ENCODE results near the gene ZNF891. TPM values are rescaled to one million over a fixed set of nuclear protein-coding genes. Genes with fewer than 3 reads are reported as not detected.

Gene ZNF891
- 2.1 TPM for polyA plus RNA-seq (2013, experiment 1 of 2)
- 2.1 TPM for polyA plus RNA-seq (2013, experiment 2 of 2)

DNA sequence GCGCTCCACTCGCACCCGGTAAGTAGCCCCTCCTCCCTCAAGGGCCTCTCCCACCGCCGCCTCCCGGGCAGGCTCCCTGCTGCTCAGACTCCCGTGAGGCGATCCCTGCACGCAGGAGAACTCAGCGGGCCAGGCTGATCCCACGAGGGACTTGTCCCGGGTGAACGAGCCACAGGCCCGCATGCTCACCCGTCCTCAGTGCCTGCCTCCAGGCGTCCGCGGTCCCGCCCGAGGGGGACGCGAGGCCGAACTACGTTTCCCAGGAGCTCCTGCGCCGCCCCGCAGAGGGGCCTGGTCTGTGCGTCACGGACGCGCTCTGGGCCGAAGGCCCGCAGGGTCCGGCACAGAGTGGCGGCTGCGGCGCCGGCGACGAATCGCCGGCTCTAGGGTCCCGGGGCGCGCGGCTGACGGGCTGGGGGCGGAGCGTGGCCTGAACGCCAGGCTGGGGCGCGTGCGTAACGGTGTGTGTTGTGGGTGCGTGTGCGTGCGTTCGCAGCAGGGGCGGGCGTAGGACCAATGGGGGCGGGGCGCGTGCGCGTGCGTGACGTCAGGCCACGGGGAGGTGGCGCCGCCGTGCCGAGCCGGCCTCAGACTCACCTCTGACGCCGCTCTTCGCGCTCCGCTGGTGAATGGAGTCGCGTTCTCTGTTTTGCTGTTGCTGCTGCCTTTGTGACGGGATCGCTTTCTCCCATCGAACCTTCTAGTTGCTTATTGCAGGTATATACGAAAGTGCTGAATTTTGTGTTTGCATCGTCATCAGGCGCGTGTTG is at the start of gene ZNF891, which contains the start of gene ZNF10:
ZNF891 (minus strand) TSS at position 237 of the 770 bp plus-strand sequence. CDS start 8,356 bp downstream, outside the sequence.
ZNF10 (plus strand) TSS at position 590 of the 770 bp plus-strand sequence. CDS start 13,866 bp downstream, outside the sequence.
- DNase-seq (ENCODE audit: low spot score), result peak; percentile 95
- peak within 1 kb of the TSS; percentile 87 for H3K23ac ChIP-seq (ENCODE audit: low read depth, low read length, poor library complexity)
- WGBS, 2 donors (ENCODE audit: extremely low coverage in 2 of 2, insufficient read length in 2 of 2, insufficient replicate concordance in 1 of 2), result no CpG with 5 or more reads among the region's 87 CpGs
- H2BK120ac ChIP-seq (ENCODE audit: low read depth, low read length), result peak within 1 kb of the TSS; percentile 67
- H3K4ac ChIP-seq (ENCODE audit: low read length), result no peak within 1 kb of the TSS
- H2AFZ ChIP-seq (ENCODE audit: low read length), result peak within 1 kb of the TSS; percentile 98
- peak within 1 kb of the TSS; percentile 15 for H2BK15ac ChIP-seq (ENCODE audit: low read length)
- H4K91ac ChIP-seq (ENCODE audit: low read depth, low read length, poor library complexity), result no peak within 1 kb of the TSS
- peak within 1 kb of the TSS; percentile 99 for H3K18ac ChIP-seq (ENCODE audit: low read length)
- peak within 1 kb of the TSS; percentile 76 for H3K4me2 ChIP-seq (ENCODE audit: insufficient read depth, low read length, poor library complexity, severe bottlenecking)
- H3K27ac ChIP-seq (replicated peaks; ENCODE audit: low read length), result peak within 1 kb of the TSS; percentile 95
- no peaks in the 10 kb centered on the region for H3K4me1 ChIP-seq (ENCODE audit: control insufficient read depth in 2 of 2, insufficient read depth in 1 of 2, low read depth in 1 of 2, low read length in 2 of 2)
- no peak within 1 kb of the TSS for H2BK12ac ChIP-seq (ENCODE audit: low read length)
- H3K4me3 ChIP-seq (ENCODE audit: low read length in 2 of 2), result peak within 1 kb of the TSS; percentile 69 to 98
- peaks cover 21 to 74% of the 10 kb centered on the region in 2 donors for H3K36me3 ChIP-seq (replicated peaks in 1 of 2; ENCODE audit: control insufficient read depth in 2 of 2, insufficient read depth in 2 of 2, low read length in 2 of 2)
- no peak within 1 kb of the TSS for H2BK5ac ChIP-seq (ENCODE audit: low read length)
- H3K9me3 ChIP-seq (replicated peaks in 1 of 2; ENCODE audit: control insufficient read depth in 2 of 2, insufficient read depth in 1 of 2, low read depth in 1 of 2, low read length in 2 of 2), result peaks cover 28 to 80% of the 10 kb centered on the region in 2 donors
- peaks cover 5% of the 10 kb centered on the region for H3K79me1 ChIP-seq (ENCODE audit: low read depth, low read length)
- H3K14ac ChIP-seq (ENCODE audit: low read length), result peak within 1 kb of the TSS; percentile 75
- no peak within 1 kb of the TSS for H2AK5ac ChIP-seq (ENCODE audit: low read depth, low read length)
- H4K8ac ChIP-seq (ENCODE audit: low read depth, low read length), result no peak within 1 kb of the TSS
- peak within 1 kb of the TSS; percentile 98 for H3K9ac ChIP-seq (ENCODE audit: low read depth, low read length, poor library complexity)
- no peaks in the 10 kb centered on the region for H3K27me3 ChIP-seq (ENCODE audit: control insufficient read depth in 3 of 3, insufficient read depth in 3 of 3, low read depth in 1 of 3, low read length in 3 of 3)

DNA sequence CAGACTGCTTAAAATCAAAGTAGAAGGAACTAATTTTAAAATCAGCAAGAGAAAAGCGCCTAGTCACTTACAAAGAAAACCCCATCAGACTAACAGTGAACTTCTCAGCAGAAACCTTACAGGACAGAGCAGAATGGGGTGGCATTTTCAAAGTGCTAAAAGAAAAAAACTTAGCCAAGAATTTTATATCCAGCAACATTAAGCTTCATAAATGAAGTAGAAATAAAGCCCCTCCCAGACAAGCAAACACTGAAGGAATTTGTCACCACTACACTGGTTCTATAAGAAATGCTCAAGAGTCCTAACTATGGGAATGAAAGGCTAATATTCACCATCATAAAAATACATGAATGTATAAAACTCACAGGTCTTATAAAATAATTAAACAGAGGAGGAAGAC is 44.8 kb upstream of the ZNF891 start:
- no peak overlapping the region for H3K23ac ChIP-seq (ENCODE audit: low read depth, low read length, poor library complexity)
- no peak overlapping the region for H2AK5ac ChIP-seq (ENCODE audit: low read depth, low read length)
- no peak overlapping the region for H2AFZ ChIP-seq (ENCODE audit: low read length)
- H3K36me3 ChIP-seq (replicated peaks in 1 of 2; ENCODE audit: control insufficient read depth in 2 of 2, insufficient read depth in 2 of 2, low read length in 2 of 2), result no peaks in the 10 kb centered on the region
- H3K9me3 ChIP-seq (replicated peaks in 1 of 2; ENCODE audit: control insufficient read depth in 2 of 2, insufficient read depth in 1 of 2, low read depth in 1 of 2, low read length in 2 of 2), result peaks cover 17 to 33% of the 10 kb centered on the region in 2 donors
- no peak overlapping the region for H3K4ac ChIP-seq (ENCODE audit: low read length)
- no peak overlapping the region for H3K14ac ChIP-seq (ENCODE audit: low read length)
- no peak overlapping the region for H3K27ac ChIP-seq (replicated peaks; ENCODE audit: low read length)
- no peak overlapping the region for H4K91ac ChIP-seq (ENCODE audit: low read depth, low read length, poor library complexity)
- no peak overlapping the region for H3K9ac ChIP-seq (ENCODE audit: low read depth, low read length, poor library complexity)
- no peak overlapping the region for H2BK15ac ChIP-seq (ENCODE audit: low read length)
- H2BK12ac ChIP-seq (ENCODE audit: low read length), result no peak overlapping the region
- H3K4me1 ChIP-seq (ENCODE audit: control insufficient read depth in 2 of 2, insufficient read depth in 1 of 2, low read depth in 1 of 2, low read length in 2 of 2), result no peaks in the 10 kb centered on the region
- no peak overlapping the region for H3K18ac ChIP-seq (ENCODE audit: low read length)
- H3K27me3 ChIP-seq (ENCODE audit: control insufficient read depth in 3 of 3, insufficient read depth in 3 of 3, low read depth in 1 of 3, low read length in 3 of 3), result no peaks in the 10 kb centered on the region
- H4K8ac ChIP-seq (ENCODE audit: low read depth, low read length), result no peak overlapping the region
- no CpG with 5 or more reads among the region's 1 CpG for WGBS, 2 donors (ENCODE audit: extremely low coverage in 2 of 2, insufficient read length in 2 of 2, insufficient replicate concordance in 1 of 2)
- H2BK120ac ChIP-seq (ENCODE audit: low read depth, low read length), result no peak overlapping the region
- H3K79me1 ChIP-seq (ENCODE audit: low read depth, low read length), result no peaks in the 10 kb centered on the region
- no peak for DNase-seq (ENCODE audit: low spot score)
- H3K4me2 ChIP-seq (ENCODE audit: insufficient read depth, low read length, poor library complexity, severe bottlenecking), result no peak overlapping the region
- no peak overlapping the region for H3K4me3 ChIP-seq (ENCODE audit: low read length in 2 of 2)
- H2BK5ac ChIP-seq (ENCODE audit: low read length), result no peak overlapping the region

DNA sequence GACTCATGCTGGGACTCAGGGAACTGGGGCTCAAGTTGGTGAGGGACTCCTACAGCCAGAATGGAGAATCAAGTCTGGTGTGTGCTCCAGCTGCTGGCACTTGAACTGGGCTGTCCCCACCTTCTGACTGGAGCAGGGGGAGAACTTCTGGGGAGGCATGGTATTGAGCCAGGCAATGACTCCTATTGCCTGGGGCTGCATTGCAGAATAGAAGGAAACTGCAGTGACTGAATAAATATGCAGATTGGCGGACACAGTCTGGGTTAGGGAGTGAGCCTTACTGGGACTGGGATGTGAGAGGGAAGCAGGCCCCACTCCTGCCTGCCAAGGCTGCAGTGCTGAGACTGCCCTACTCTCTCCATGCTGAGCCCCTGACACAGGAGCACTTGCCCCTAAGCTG is 42.4 kb upstream of the ZNF891 start:
- Histone ChIP-seq H3K9ac (ENCODE audit: low read depth, low read length, poor library complexity) (no peak overlapping the region), H2AK5ac (ENCODE audit: low read depth, low read length) (no peak overlapping the region), H3K4me1 (ENCODE audit: control insufficient read depth in 2 of 2, insufficient read depth in 1 of 2, low read depth in 1 of 2, low read length in 2 of 2) (no peaks in the 10 kb centered on the region), H3K18ac (ENCODE audit: low read length) (no peak overlapping the region), H3K27ac (replicated peaks; ENCODE audit: low read length) (no peak overlapping the region), H3K14ac (ENCODE audit: low read length) (no peak overlapping the region), H3K79me1 (ENCODE audit: low read depth, low read length) (no peaks in the 10 kb centered on the region), H3K23ac (ENCODE audit: low read depth, low read length, poor library complexity) (no peak overlapping the region), H3K27me3 (ENCODE audit: control insufficient read depth in 3 of 3, insufficient read depth in 3 of 3, low read depth in 1 of 3, low read length in 3 of 3) (no peaks in the 10 kb centered on the region), H3K4me2 (ENCODE audit: insufficient read depth, low read length, poor library complexity, severe bottlenecking) (no peak overlapping the region), H3K4me3 (ENCODE audit: low read length in 2 of 2) (no peak overlapping the region), H2BK15ac (ENCODE audit: low read length) (no peak overlapping the region), H3K9me3 (replicated peaks in 1 of 2; ENCODE audit: control insufficient read depth in 2 of 2, insufficient read depth in 1 of 2, low read depth in 1 of 2, low read length in 2 of 2) (peaks cover 21 to 38% of the 10 kb centered on the region in 2 donors), H4K8ac (ENCODE audit: low read depth, low read length) (no peak overlapping the region), H2BK5ac (ENCODE audit: low read length) (no peak overlapping the region), H2BK12ac (ENCODE audit: low read length) (no peak overlapping the region), H2BK120ac (ENCODE audit: low read depth, low read length) (no peak overlapping the region), H2AFZ (ENCODE audit: low read length) (no peak overlapping the region), H3K4ac (ENCODE audit: low read length) (no peak overlapping the region), H3K36me3 (replicated peaks in 1 of 2; ENCODE audit: control insufficient read depth in 2 of 2, insufficient read depth in 2 of 2, low read length in 2 of 2) (no peaks in the 10 kb centered on the region), H4K91ac (ENCODE audit: low read depth, low read length, poor library complexity) (no peak overlapping the region)
- DNase-seq (ENCODE audit: low spot score), result no peak
- no CpG with 5 or more reads among the region's 1 CpG for WGBS, 2 donors (ENCODE audit: extremely low coverage in 2 of 2, insufficient read length in 2 of 2, insufficient replicate concordance in 1 of 2)

DNA sequence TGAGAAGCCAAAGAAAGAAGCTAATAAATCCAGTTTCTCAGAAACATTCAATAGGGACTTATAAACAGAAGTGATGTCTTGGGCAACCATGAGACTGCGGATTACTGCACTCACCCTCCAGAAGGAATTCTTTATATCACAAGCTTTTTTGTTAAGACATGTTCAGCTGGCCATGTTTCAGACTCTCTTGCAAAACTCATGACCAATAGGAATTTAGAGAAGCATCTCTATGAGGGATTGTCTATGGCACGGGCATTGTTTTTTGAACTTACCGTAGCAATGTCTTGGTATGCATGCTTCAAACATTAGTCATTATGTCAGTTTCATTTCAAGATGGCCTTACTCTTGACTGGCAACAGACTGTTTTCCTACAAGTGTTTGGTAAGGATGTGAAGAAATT is 35.7 kb upstream of the ZNF891 start:
- Histone ChIP-seq H2BK120ac (ENCODE audit: low read depth, low read length) (no peak overlapping the region), H3K14ac (ENCODE audit: low read length) (no peak overlapping the region), H3K4ac (ENCODE audit: low read length) (no peak overlapping the region), H3K23ac (ENCODE audit: low read depth, low read length, poor library complexity) (no peak overlapping the region), H3K79me1 (ENCODE audit: low read depth, low read length) (no peaks in the 10 kb centered on the region), H2BK15ac (ENCODE audit: low read length) (no peak overlapping the region), H4K8ac (ENCODE audit: low read depth, low read length) (no peak overlapping the region), H3K27me3 (ENCODE audit: control insufficient read depth in 3 of 3, insufficient read depth in 3 of 3, low read depth in 1 of 3, low read length in 3 of 3) (no peaks in the 10 kb centered on the region), H2BK5ac (ENCODE audit: low read length) (no peak overlapping the region), H4K91ac (ENCODE audit: low read depth, low read length, poor library complexity) (no peak overlapping the region), H3K36me3 (replicated peaks in 1 of 2; ENCODE audit: control insufficient read depth in 2 of 2, insufficient read depth in 2 of 2, low read length in 2 of 2) (no peaks in the 10 kb centered on the region), H2AK5ac (ENCODE audit: low read depth, low read length) (no peak overlapping the region), H3K4me1 (ENCODE audit: control insufficient read depth in 2 of 2, insufficient read depth in 1 of 2, low read depth in 1 of 2, low read length in 2 of 2) (no peaks in the 10 kb centered on the region), H3K18ac (ENCODE audit: low read length) (no peak overlapping the region), H3K27ac (replicated peaks; ENCODE audit: low read length) (no peak overlapping the region), H3K4me2 (ENCODE audit: insufficient read depth, low read length, poor library complexity, severe bottlenecking) (no peak overlapping the region), H3K9me3 (replicated peaks in 1 of 2; ENCODE audit: control insufficient read depth in 2 of 2, insufficient read depth in 1 of 2, low read depth in 1 of 2, low read length in 2 of 2) (peaks cover 16 to 22% of the 10 kb centered on the region in 2 donors), H2AFZ (ENCODE audit: low read length) (no peak overlapping the region), H2BK12ac (ENCODE audit: low read length) (no peak overlapping the region), H3K9ac (ENCODE audit: low read depth, low read length, poor library complexity) (no peak overlapping the region), H3K4me3 (ENCODE audit: low read length in 2 of 2) (no peak overlapping the region)
- WGBS, 2 donors (ENCODE audit: extremely low coverage in 2 of 2, insufficient read length in 2 of 2, insufficient replicate concordance in 1 of 2), result no CpG with 5 or more reads among the region's 3 CpGs
- DNase-seq (ENCODE audit: low spot score), result no peak

Measured in neuronal stem cell (in vitro differentiated cells).